ENCODE data around the gene FAM237B.

FAM237B gene

DNA sequence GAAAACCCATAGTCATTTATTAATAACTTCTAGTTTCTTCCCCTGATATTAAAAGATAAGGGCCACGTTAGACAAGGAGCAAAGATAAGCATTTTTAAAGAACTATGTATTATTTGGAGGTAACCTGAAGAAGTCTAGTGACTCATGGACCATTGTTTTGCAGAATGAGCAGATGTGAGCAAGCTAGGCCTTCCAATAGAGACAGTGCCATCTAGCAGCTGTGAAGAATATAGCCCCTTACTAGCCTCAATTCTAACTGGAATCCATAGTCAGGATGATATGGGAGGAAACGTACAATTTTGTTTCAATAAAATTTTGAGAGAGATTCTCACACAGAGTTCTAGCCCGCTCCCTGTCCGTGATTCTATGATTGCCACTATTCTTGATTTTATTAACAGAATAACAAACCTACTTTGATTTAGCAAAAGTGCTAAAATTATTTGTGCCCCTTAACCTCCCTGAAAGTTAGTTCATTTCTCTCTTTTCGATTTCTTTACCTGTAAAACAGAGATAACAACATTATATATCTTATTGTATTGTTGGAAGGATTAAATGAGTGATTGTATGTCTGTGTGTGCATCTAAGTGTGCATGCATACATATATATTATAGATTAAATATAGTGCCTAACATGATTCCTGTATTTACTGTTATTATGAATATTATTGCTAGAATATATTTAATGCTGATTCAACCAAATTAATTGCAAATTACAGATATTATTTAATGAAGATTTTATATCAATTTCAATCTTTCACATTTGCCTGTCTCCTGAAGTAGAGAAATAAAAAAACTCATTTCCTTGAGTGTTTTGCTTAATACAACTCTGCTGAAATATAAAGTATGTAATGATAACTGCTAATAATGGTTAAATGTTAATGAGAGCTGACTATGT is 22.7 kb downstream of the FAM237B start:
- FAIRE-seq (peak; percentile 71), DNase-seq (ENCODE audit: low spot score) (peak; percentile 64)

GRCh38 chr7:90290244-90291113 is 30.6 kb downstream of the FAM237B start:
- DNase-seq (ENCODE audit: low spot score) (no peak), FAIRE-seq (no peak)

DNA sequence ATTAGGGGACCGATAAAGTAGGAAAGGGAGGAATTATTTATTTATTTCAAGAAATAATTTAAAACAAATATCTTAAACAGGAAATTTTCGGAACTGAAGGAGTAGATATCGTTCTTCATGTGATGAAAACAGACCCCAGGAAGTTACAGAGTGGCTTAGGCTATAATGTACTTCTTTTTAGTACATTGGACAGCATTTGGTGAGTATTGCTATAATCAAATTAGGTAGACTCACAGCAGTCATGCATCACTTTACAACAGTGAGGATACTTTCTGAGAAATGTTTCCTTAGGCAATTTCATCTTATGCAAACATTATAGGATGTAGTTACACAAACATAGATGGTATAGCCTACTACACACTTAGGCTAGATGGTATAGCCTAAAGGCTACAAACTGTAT is 33.0 kb downstream of the FAM237B start:
- DNase-seq (ENCODE audit: low spot score) (no peak), FAIRE-seq (no peak)

- DNase-seq (ENCODE audit: low spot score) (no peak), FAIRE-seq (no peak)
Measured at GRCh38 chr7:90276033-90276728, 44.9 kb downstream of the FAM237B start.

- no peak for DNase-seq (ENCODE audit: low spot score)
- FAIRE-seq: no peak
Measured at GRCh38 chr7:90274161-90274560, 46.9 kb downstream of the FAM237B start.

DNA sequence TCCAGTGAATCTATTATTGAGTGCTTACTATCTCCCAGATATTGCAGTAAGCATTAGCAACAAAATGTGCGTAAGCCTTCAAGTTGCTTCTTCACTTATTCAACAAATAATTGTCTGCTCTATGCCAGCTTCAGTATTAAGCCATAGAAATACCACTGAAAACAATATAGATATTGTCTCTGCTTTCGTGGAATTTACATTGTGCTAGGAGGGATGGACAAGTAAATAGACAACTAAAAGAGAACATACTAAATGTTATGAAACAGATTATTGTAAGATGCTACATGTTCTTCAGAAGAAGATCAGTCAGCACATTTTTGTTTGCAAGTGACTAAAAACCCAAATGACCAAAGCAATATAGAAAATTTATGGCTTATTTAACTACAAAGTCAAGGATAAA is 48.9 kb downstream of the FAM237B start:
- no peak for FAIRE-seq
- DNase-seq (ENCODE audit: low spot score): no peak

DNA sequence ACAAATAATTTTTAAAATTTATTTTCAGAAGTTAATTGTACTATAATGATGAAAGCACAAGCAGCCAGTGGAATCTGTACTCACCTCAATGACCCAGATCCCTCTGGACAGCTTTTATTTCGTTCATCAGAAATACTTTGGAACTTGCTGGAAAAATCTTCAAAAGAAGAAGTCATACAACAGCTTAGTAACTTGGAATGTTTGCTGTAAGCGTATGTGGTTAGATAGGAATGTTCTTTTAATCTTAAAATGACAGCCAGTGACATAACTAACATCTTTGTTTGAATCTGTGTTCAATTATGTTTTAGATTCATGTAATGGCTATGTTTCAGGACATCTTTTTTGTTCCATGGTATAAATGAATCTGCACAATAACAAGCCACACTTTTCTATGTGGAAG is 49.4 kb downstream of the FAM237B start:
- no peak for FAIRE-seq

DNA sequence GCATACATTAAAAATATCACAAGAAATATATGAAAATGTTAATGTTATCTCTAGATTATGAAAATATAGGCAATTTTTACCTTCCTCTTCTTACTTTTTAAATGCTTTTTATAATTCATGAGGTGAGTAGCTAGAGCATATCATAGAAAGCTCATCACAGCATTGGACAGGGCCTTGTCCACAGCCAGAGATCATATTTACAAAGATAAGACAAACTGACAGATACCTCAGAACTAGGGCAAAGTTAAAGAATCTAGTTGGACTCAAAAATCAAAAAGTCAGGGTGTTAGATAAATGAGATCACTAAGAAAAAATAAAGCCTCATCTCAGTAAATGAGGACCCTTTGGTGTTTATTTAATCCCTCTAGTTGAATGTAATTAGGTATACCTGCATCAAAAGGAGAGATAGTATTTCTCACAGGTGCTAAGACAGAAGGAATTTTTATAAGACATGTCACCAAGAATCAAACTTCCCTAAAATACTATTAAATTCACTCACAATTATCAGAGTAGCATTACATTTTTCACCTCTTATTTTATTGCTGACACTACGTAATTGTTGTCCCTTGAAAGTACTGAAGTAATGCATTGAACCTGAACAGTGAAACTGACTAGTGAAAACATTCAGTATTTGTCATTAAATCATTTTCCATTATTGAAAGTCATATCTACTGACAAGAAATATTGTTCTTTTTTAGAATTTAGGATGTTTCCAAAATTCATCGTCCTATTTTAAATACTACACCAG is 50.5 kb downstream of the FAM237B start:
- DNase-seq (ENCODE audit: low spot score) (no peak), FAIRE-seq (no peak)

More for the DNA sequence above, 49.4 kb downstream of the FAM237B start:
- no peak for DNase-seq (ENCODE audit: low spot score)

GRCh38 chr7:90269163-90269562 is 51.9 kb downstream of the FAM237B start:
- DNase-seq (ENCODE audit: low spot score) (no peak), FAIRE-seq (no peak)

DNA sequence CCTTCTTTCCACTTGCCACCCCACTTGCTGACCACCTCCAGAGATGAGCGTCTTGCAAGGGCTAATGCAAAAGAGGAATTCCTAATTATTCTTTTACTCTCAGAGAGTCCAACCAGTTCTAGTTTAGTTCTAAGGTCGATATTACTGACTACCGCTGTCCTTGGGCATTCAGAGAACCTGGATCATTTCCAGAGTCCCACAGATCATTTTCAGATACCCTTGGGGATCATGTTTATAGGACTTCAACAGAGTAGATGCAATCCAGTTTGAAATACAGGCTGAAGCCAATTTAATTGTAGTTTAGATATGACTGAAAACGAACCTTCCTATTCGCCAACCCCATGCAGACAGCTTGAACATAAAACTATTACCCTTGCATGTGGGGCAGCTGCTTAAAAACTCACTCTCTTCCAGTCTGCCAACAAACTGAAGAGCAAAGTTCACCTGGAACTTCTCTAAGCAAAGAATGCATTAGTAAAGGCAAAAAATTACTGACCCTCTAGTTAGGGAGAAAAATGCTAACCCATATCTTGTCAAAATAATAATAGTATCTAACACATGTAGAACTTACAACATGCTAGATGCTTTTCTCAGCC is 53.7 kb downstream of the FAM237B start:
- DNase-seq (ENCODE audit: low spot score): no peak
- no peak for FAIRE-seq

GRCh38 chr7:90266808-90267207 is 54.3 kb downstream of the FAM237B start:
- no peak for DNase-seq (ENCODE audit: low spot score)
- no peak for FAIRE-seq
